ENCODE data around the gene SDK1.

SDK1 gene

GRCh38 chr7:4202954-4203353, 901.9 kb downstream of the SDK1 start:
- H3K4me3 ChIP-seq (ENCODE audit: insufficient read depth in 1 of 2, low read depth in 1 of 2, low read length in 2 of 2): no peak overlapping the region
- no peak overlapping the region for H4K8ac ChIP-seq (ENCODE audit: low read length)
- H2BK15ac ChIP-seq (ENCODE audit: low read depth, poor library complexity, severe bottlenecking): no peak overlapping the region
- no peak overlapping the region for H2BK120ac ChIP-seq (ENCODE audit: low read depth, low read length)
- H3K9ac ChIP-seq (ENCODE audit: low read length): no peak overlapping the region
- no peak overlapping the region for H2BK5ac ChIP-seq (ENCODE audit: low read depth, low read length, poor library complexity, severe bottlenecking)
- H4K91ac ChIP-seq (ENCODE audit: low read length): no peak overlapping the region
- no peaks in the 10 kb centered on the region for H3K9me3 ChIP-seq (ENCODE audit: control insufficient read depth, low read length)
- H3K4me1 ChIP-seq (ENCODE audit: control insufficient read depth, insufficient read depth, low read depth, low read length): no peaks in the 10 kb centered on the region
- H3K27me3 ChIP-seq (ENCODE audit: control insufficient read depth in 1 of 2, insufficient read depth in 1 of 2, low read length in 2 of 2): no peaks in the 10 kb centered on the region
- H2BK12ac ChIP-seq (ENCODE audit: low read length in 2 of 2): no peak overlapping the region
- DNase-seq: no peak
- H3K79me1 ChIP-seq (replicated peaks; ENCODE audit: low read length, poor library complexity, severe bottlenecking): no peaks in the 10 kb centered on the region
- no peak overlapping the region for H3K27ac ChIP-seq (ENCODE audit: low read length, poor library complexity, severe bottlenecking)
- H3K36me3 ChIP-seq (ENCODE audit: control insufficient read depth in 1 of 2, insufficient read depth in 2 of 2, low read depth in 1 of 2, low read length in 2 of 2): peaks cover 0 to 3% of the 10 kb centered on the region in 2 experiments
- no peak overlapping the region for H2AK5ac ChIP-seq (ENCODE audit: low read length, severe bottlenecking)
- H3K23ac ChIP-seq (ENCODE audit: low read length in 2 of 2): no peak overlapping the region
- 80% methylated on average over 16 of the region's 16 CpGs for WGBS
- no peak overlapping the region for H3K14ac ChIP-seq (ENCODE audit: low read length in 2 of 2)
- no peak overlapping the region for H3K4me2 ChIP-seq (ENCODE audit: low read length, poor library complexity, severe bottlenecking)
- H3K18ac ChIP-seq (ENCODE audit: low read depth in 1 of 2, low read length in 2 of 2): no peak overlapping the region
- no peak overlapping the region for H3K4ac ChIP-seq (ENCODE audit: low read depth in 1 of 2, low read length in 2 of 2)
- no peak overlapping the region for H2AFZ ChIP-seq (ENCODE audit: low read depth, low read length)

DNA sequence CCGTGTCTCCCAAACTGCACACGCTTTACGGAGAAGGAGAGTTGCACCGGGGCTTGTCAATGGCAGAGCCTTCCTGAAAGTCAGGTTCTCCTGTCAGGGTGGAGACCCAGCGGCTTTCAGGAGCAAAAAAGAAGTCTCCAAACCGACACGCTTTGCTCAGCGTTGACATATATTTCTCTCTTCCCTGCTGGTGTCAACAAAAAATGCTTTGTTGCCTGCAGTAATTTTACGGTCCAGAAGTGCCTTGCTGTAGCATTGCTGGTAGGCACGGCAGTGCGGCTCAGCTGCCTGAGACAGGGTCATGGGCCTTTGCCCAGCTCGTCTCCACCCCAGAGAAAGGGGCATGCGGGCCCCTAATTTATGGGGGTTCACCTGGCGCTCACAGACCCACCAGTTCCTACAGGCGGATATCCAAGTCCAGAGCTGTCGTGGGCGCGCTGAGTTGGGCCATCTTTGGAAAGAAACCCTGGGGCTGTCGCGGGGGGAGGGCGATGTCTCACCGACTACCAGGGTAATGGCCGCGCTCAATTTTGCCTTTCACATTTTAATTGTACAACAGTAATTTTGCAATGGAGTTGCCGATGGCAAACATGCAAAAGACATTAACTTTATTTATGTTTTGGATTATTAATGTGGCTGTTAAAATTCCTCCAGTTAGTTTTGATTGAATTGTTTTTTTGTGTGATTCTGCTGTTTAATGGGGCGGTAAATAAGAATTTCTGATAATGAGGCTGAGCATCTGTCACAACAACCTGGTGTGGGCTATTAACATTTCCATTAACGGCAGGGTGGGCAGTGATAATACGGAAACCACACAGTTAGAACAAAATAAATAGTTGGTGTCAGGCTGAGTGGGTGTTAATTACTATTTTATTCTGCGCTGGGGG, 902.8 kb downstream of the SDK1 start:
- Histone ChIP-seq H3K4me1 (ENCODE audit: control insufficient read depth, insufficient read depth, low read depth, low read length) (no peaks in the 10 kb centered on the region), H3K36me3 (ENCODE audit: control insufficient read depth in 1 of 2, insufficient read depth in 2 of 2, low read depth in 1 of 2, low read length in 2 of 2) (peaks cover 0 to 6% of the 10 kb centered on the region in 2 experiments), H3K27me3 (ENCODE audit: control insufficient read depth in 1 of 2, insufficient read depth in 1 of 2, low read length in 2 of 2) (no peaks in the 10 kb centered on the region), H3K18ac (ENCODE audit: low read depth in 1 of 2, low read length in 2 of 2) (no peak overlapping the region), H3K4me2 (ENCODE audit: low read length, poor library complexity, severe bottlenecking) (no peak overlapping the region), H2BK12ac (ENCODE audit: low read length in 2 of 2) (no peak overlapping the region), H3K4ac (ENCODE audit: low read depth in 1 of 2, low read length in 2 of 2) (no peak overlapping the region), H4K8ac (ENCODE audit: low read length) (no peak overlapping the region), H2AFZ (ENCODE audit: low read depth, low read length) (no peak overlapping the region), H3K27ac (ENCODE audit: low read length, poor library complexity, severe bottlenecking) (no peak overlapping the region), H2BK120ac (ENCODE audit: low read depth, low read length) (no peak overlapping the region), H2BK5ac (ENCODE audit: low read depth, low read length, poor library complexity, severe bottlenecking) (no peak overlapping the region), H4K91ac (ENCODE audit: low read length) (no peak overlapping the region), H3K9me3 (ENCODE audit: control insufficient read depth, low read length) (no peaks in the 10 kb centered on the region), H3K4me3 (ENCODE audit: insufficient read depth in 1 of 2, low read depth in 1 of 2, low read length in 2 of 2) (no peak overlapping the region), H3K79me1 (replicated peaks; ENCODE audit: low read length, poor library complexity, severe bottlenecking) (no peaks in the 10 kb centered on the region), H2BK15ac (ENCODE audit: low read depth, poor library complexity, severe bottlenecking) (no peak overlapping the region), H3K9ac (ENCODE audit: low read length) (no peak overlapping the region), H3K14ac (ENCODE audit: low read length in 2 of 2) (no peak overlapping the region), H2AK5ac (ENCODE audit: low read length, severe bottlenecking) (no peak overlapping the region), H3K23ac (ENCODE audit: low read length in 2 of 2) (no peak overlapping the region)
- DNase-seq: no peak
- WGBS: 87% methylated on average over 29 of the region's 29 CpGs

DNA sequence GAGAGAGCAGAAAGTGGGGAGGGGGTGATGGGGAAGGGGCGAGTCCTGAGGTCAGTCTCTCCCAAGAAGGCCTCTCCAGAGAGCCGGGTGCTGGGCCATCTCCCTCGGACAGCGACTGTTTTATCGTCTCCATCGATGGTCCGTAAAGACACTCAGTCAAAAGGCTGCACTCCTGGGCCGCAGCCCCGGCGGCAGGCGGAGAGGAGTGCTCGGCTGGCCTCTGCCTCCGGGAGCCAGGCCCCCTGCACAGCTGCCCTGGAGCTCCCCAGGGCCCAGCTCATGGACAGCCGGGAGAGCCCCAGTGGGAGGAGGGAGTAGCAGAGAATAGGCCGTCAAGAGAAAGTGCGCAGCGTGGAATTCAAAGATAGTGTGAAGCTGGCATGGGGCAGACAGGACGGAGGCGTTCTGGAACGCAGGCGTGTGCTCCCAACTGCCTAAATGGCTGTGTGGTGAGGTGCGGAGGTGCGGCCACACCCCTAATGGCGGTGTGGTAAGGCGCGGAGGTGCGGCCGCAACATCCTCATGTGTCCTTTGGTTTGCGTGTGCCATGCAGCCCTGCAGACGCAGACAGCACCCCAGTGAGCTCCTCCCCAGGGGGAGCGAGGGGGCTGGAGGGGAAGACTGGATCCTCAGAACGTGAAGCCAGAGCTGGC, 903.6 kb downstream of the SDK1 start:
- no peaks in the 10 kb centered on the region for H3K79me1 ChIP-seq (replicated peaks; ENCODE audit: low read length, poor library complexity, severe bottlenecking)
- H3K27ac ChIP-seq (ENCODE audit: low read length, poor library complexity, severe bottlenecking): no peak overlapping the region
- H3K18ac ChIP-seq (ENCODE audit: low read depth in 1 of 2, low read length in 2 of 2): no peak overlapping the region
- no peak for DNase-seq
- no peak overlapping the region for H3K4ac ChIP-seq (ENCODE audit: low read depth in 1 of 2, low read length in 2 of 2)
- H4K91ac ChIP-seq (ENCODE audit: low read length): no peak overlapping the region
- no peak overlapping the region for H2BK5ac ChIP-seq (ENCODE audit: low read depth, low read length, poor library complexity, severe bottlenecking)
- no peak overlapping the region for H3K9ac ChIP-seq (ENCODE audit: low read length)
- no peaks in the 10 kb centered on the region for H3K4me1 ChIP-seq (ENCODE audit: control insufficient read depth, insufficient read depth, low read depth, low read length)
- WGBS: 88% methylated on average over 32 of the region's 32 CpGs
- H2AFZ ChIP-seq (ENCODE audit: low read depth, low read length): no peak overlapping the region
- no peak overlapping the region for H3K4me2 ChIP-seq (ENCODE audit: low read length, poor library complexity, severe bottlenecking)
- H2AK5ac ChIP-seq (ENCODE audit: low read length, severe bottlenecking): no peak overlapping the region
- no peak overlapping the region for H3K23ac ChIP-seq (ENCODE audit: low read length in 2 of 2)
- H3K27me3 ChIP-seq (ENCODE audit: control insufficient read depth in 1 of 2, insufficient read depth in 1 of 2, low read length in 2 of 2): no peaks in the 10 kb centered on the region
- H4K8ac ChIP-seq (ENCODE audit: low read length): no peak overlapping the region
- no peaks in the 10 kb centered on the region for H3K9me3 ChIP-seq (ENCODE audit: control insufficient read depth, low read length)
- H2BK12ac ChIP-seq (ENCODE audit: low read length in 2 of 2): no peak overlapping the region
- no peak overlapping the region for H2BK15ac ChIP-seq (ENCODE audit: low read depth, poor library complexity, severe bottlenecking)
- peaks cover 0 to 10% of the 10 kb centered on the region in 2 experiments for H3K36me3 ChIP-seq (ENCODE audit: control insufficient read depth in 1 of 2, insufficient read depth in 2 of 2, low read depth in 1 of 2, low read length in 2 of 2)
- no peak overlapping the region for H3K14ac ChIP-seq (ENCODE audit: low read length in 2 of 2)
- no peak overlapping the region for H2BK120ac ChIP-seq (ENCODE audit: low read depth, low read length)
- no peak overlapping the region for H3K4me3 ChIP-seq (ENCODE audit: insufficient read depth in 1 of 2, low read depth in 1 of 2, low read length in 2 of 2)

GRCh38 chr7:4205828-4206227, 904.8 kb downstream of the SDK1 start:
- no peak overlapping the region for H2BK120ac ChIP-seq (ENCODE audit: low read depth, low read length)
- no peaks in the 10 kb centered on the region for H3K4me1 ChIP-seq (ENCODE audit: control insufficient read depth, insufficient read depth, low read depth, low read length)
- H3K36me3 ChIP-seq (ENCODE audit: control insufficient read depth in 1 of 2, insufficient read depth in 2 of 2, low read depth in 1 of 2, low read length in 2 of 2): peaks cover 0 to 18% of the 10 kb centered on the region in 2 experiments
- H3K23ac ChIP-seq (ENCODE audit: low read length in 2 of 2): no peak overlapping the region
- H2BK12ac ChIP-seq (ENCODE audit: low read length in 2 of 2): no peak overlapping the region
- no peak overlapping the region for H3K27ac ChIP-seq (ENCODE audit: low read length, poor library complexity, severe bottlenecking)
- no peak overlapping the region for H4K8ac ChIP-seq (ENCODE audit: low read length)
- no peak overlapping the region for H2AFZ ChIP-seq (ENCODE audit: low read depth, low read length)
- no peak overlapping the region for H2BK15ac ChIP-seq (ENCODE audit: low read depth, poor library complexity, severe bottlenecking)
- H3K27me3 ChIP-seq (ENCODE audit: control insufficient read depth in 1 of 2, insufficient read depth in 1 of 2, low read length in 2 of 2): no peaks in the 10 kb centered on the region
- 97% methylated on average over 18 of the region's 18 CpGs for WGBS
- H2AK5ac ChIP-seq (ENCODE audit: low read length, severe bottlenecking): no peak overlapping the region
- no peak overlapping the region for H3K4me2 ChIP-seq (ENCODE audit: low read length, poor library complexity, severe bottlenecking)
- no peaks in the 10 kb centered on the region for H3K79me1 ChIP-seq (replicated peaks; ENCODE audit: low read length, poor library complexity, severe bottlenecking)
- no peaks in the 10 kb centered on the region for H3K9me3 ChIP-seq (ENCODE audit: control insufficient read depth, low read length)
- H3K18ac ChIP-seq (ENCODE audit: low read depth in 1 of 2, low read length in 2 of 2): no peak overlapping the region
- no peak overlapping the region for H3K4me3 ChIP-seq (ENCODE audit: insufficient read depth in 1 of 2, low read depth in 1 of 2, low read length in 2 of 2)
- no peak overlapping the region for H3K9ac ChIP-seq (ENCODE audit: low read length)
- DNase-seq: no peak
- H4K91ac ChIP-seq (ENCODE audit: low read length): no peak overlapping the region
- no peak overlapping the region for H3K4ac ChIP-seq (ENCODE audit: low read depth in 1 of 2, low read length in 2 of 2)
- H2BK5ac ChIP-seq (ENCODE audit: low read depth, low read length, poor library complexity, severe bottlenecking): no peak overlapping the region
- H3K14ac ChIP-seq (ENCODE audit: low read length in 2 of 2): no peak overlapping the region

Data from mesenchymal stem cell (in vitro differentiated cells and primary cell).